ENCODE results near the gene COL6A1. TPM values are rescaled to one million over a fixed set of nuclear protein-coding genes. Genes with fewer than 3 reads are reported as not detected.

The COL6A1 gene
- total RNA-seq, 1 experiment from 2014 or later: 193 TPM

- H3K79me2 ChIP-seq (ENCODE audit: insufficient read depth, low read length): no peaks in the 10 kb centered on the region
- no peak overlapping the region for H4K8ac ChIP-seq (replicated peaks; ENCODE audit: insufficient read length, low read depth, low read length)
- no peak overlapping the region for H3K4ac ChIP-seq (ENCODE audit: low read depth, low read length)
- H3T11ph ChIP-seq (ENCODE audit: low read length): no peak overlapping the region
- H4K5ac ChIP-seq (ENCODE audit: insufficient read length, low read depth, low read length): no peak overlapping the region
- H2AFZ ChIP-seq (ENCODE audit: low read length): no peak overlapping the region
- no peak overlapping the region for H3K9ac ChIP-seq (ENCODE audit: extremely low read depth, insufficient read length, low read length)
- H4K20me1 ChIP-seq (ENCODE audit: control insufficient read depth, insufficient read depth, insufficient read length): no peaks in the 10 kb centered on the region
- no peak overlapping the region for H3K18ac ChIP-seq (ENCODE audit: insufficient read length, low read depth, low read length)
- H3K27me3 ChIP-seq (ENCODE audit: insufficient read depth, low read length): no peaks in the 10 kb centered on the region
- Mint-ChIP-seq H3K36me3 (ENCODE audit: insufficient read depth in 1 of 3, low read depth in 3 of 3) (peaks cover 25 to 50% (median 50%) of the 10 kb centered on the region in 3 experiments), H3K27me3 (ENCODE audit: low read depth) (peaks cover 41% of the 10 kb centered on the region), H3K4me1 (peaks cover 0 to 2% of the 10 kb centered on the region in 2 experiments; a peak in 1 of 4 replicates), H3K9me3 (peaks cover 61 to 62% of the 10 kb centered on the region in 2 experiments), H3K4me3 (no peak overlapping the region), H3K27ac (no peak overlapping the region)
- H2BK120ac ChIP-seq (ENCODE audit: low read depth, low read length, poor library complexity, severe bottlenecking): no peak overlapping the region
- no peak overlapping the region for H2BK12ac ChIP-seq (ENCODE audit: insufficient read length, low read depth, low read length)
- no peak overlapping the region for H3K56ac ChIP-seq (ENCODE audit: insufficient read length, low read depth, low read length)
- no peak overlapping the region for H2BK15ac ChIP-seq (ENCODE audit: low read depth, low read length)
- no peak for DNase-seq
- no peak overlapping the region for H3K27ac ChIP-seq (ENCODE audit: insufficient read length, low read depth, low read length)
- no peak overlapping the region for H4K91ac ChIP-seq (ENCODE audit: insufficient read length, low read depth, low read length)
- no peak overlapping the region for H2BK5ac ChIP-seq (ENCODE audit: insufficient read length, low read length)
- H3K4me1 ChIP-seq (ENCODE audit: insufficient read depth, low read length): no peaks in the 10 kb centered on the region
- no peak overlapping the region for H3K4me2 ChIP-seq (ENCODE audit: insufficient read depth, insufficient read length, low read length)
- no peak overlapping the region for H3K23ac ChIP-seq (ENCODE audit: insufficient read length, low read depth, low read length)
- H3K79me1 ChIP-seq (ENCODE audit: insufficient read depth, low read depth, low read length, poor library complexity, severe bottlenecking): no peaks in the 10 kb centered on the region
- WGBS (ENCODE audit: extremely low coverage, insufficient read length, low lambda C conversion rate): no CpG with 5 or more reads among the region's 3 CpGs
- no peak overlapping the region for H2BK20ac ChIP-seq (ENCODE audit: low read depth, low read length, poor library complexity, severe bottlenecking)
- H2AK5ac ChIP-seq (ENCODE audit: insufficient read length, low read length): no peak overlapping the region
- H3K14ac ChIP-seq (ENCODE audit: insufficient read depth, low read length): no peak overlapping the region
- TF ChIP-seq, protein P1, sequence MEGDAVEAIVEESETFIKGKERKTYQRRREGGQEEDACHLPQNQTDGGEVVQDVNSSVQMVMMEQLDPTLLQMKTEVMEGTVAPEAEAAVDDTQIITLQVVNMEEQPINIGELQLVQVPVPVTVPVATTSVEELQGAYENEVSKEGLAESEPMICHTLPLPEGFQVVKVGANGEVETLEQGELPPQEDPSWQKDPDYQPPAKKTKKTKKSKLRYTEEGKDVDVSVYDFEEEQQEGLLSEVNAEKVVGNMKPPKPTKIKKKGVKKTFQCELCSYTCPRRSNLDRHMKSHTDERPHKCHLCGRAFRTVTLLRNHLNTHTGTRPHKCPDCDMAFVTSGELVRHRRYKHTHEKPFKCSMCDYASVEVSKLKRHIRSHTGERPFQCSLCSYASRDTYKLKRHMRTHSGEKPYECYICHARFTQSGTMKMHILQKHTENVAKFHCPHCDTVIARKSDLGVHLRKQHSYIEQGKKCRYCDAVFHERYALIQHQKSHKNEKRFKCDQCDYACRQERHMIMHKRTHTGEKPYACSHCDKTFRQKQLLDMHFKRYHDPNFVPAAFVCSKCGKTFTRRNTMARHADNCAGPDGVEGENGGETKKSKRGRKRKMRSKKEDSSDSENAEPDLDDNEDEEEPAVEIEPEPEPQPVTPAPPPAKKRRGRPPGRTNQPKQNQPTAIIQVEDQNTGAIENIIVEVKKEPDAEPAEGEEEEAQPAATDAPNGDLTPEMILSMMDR (conservative IDR thresholded peaks at IDR 0.05): no peak
- H3K9me3 ChIP-seq (ENCODE audit: control insufficient read depth, low read depth, low read length): peaks cover 17% of the 10 kb centered on the region
- no peaks in the 10 kb centered on the region for H3K23me2 ChIP-seq (ENCODE audit: insufficient read length, low read depth, low read length, poor library complexity, severe bottlenecking)
Observed at GRCh38 chr21:45963232-45963570, 18.4 kb upstream of the COL6A1 start.
